K562 treated with DMSO at 1 percent for 4 hours (cell line): ENCODE data around the gene SLC39A11. TPM values are rescaled to one million over a fixed set of nuclear protein-coding genes. Genes with fewer than 3 reads are reported as not detected.

Experiments
- total RNA-seq: library from RNA; unstranded; fragments of 300-600 nt; gene quantifications from 2 replicates; pipeline ENCODE4 v1.2.3, GENCODE V29; 2022; ENCODE audit not compliant: insufficient read depth

SLC39A11 gene, protein sequence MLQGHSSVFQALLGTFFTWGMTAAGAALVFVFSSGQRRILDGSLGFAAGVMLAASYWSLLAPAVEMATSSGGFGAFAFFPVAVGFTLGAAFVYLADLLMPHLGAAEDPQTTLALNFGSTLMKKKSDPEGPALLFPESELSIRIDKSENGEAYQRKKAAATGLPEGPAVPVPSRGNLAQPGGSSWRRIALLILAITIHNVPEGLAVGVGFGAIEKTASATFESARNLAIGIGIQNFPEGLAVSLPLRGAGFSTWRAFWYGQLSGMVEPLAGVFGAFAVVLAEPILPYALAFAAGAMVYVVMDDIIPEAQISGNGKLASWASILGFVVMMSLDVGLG
- total RNA-seq = 19.6 and 26.6 TPM in 2 replicates

DNA sequence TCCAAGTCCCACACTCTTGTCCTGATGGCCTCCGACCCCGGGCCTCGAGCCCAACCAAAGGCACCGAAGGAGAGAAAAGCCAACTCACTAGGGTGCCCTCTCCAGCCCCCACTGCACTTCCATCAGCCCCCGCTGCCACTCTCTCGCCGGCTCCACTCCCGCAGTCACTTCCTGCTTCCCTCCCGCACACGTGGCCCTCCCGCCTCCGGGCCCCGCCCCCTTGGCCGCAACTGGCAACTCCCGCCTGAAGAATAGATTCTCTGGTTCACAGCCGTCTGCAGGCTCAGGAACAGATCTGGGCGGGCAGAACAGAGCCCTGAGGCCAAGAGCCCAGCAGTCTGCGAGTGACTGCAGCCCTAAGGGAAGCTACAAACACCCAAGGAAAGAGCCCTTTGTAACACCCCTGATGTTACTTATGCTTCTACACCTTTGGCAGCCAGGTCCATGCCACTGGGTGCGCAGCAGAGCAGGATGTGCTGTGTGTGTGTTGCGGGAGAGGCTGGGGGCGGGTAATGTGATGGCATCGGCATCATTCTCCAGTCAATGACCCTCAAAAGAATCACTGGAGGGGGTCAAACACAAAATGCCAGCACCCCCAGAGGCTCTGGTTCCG is at the start of gene SLC39A11:
SLC39A11 (minus strand) TSS at position 166 of the 613 bp plus-strand sequence. CDS start 3,924 bp downstream, outside the sequence.

Other genes starting within 250 kb of the SLC39A11 start
- gene SSTR2, start 72.3 kb upstream of the SLC39A11 start, total RNA-seq = not detected in 2 replicates
- 13.9 and 28.7 TPM in 2 replicates for gene COG1, start 100.4 kb upstream of the SLC39A11 start, total RNA-seq
- gene CPSF4L, start 169.2 kb upstream of the SLC39A11 start, total RNA-seq = not detected in 2 replicates
- 25.0 and 34.0 TPM in 2 replicates for gene CDC42EP4, start 219.3 kb upstream of the SLC39A11 start, total RNA-seq